Stimulated activated CD4-positive, alpha-beta T cell treated with anti-CD3 and anti-CD28 coated beads, Interleukin-2, amount 100 ng/mL, for 24 hours (primary cell): ENCODE results near the gene NEK5.
"Not testable (repeated sequence)": the region's sequence is repeated elsewhere in the genome, so short reads cannot be mapped to it uniquely, and the experiment has no call there.

ENCODE experiments used
- DNase-seq, 2 donors: peaks; one replicate each; pipeline ENCODE4 v3.0.0-alpha.2; 2020

NEK5 gene

DNA sequence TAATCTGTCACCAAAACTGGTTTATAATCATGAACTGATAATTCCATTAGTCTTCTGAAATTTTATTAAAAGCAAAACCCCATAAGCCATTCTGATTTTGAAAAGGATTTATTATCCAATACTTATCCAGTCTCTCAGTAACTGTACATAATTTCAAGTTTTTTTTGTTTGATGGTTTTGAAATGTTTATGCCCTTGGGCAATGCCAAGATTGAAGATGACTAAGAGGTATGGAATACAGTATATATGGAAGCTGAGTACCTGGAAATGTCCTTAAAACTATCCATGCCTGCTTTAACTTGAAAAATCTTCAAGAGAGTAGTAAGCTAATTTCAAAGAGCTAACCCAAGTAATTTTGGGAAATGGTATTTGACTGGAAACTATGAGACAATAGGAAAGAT is 1.8 kb upstream of the NEK5 start:
- DNase-seq = no peak

DNA sequence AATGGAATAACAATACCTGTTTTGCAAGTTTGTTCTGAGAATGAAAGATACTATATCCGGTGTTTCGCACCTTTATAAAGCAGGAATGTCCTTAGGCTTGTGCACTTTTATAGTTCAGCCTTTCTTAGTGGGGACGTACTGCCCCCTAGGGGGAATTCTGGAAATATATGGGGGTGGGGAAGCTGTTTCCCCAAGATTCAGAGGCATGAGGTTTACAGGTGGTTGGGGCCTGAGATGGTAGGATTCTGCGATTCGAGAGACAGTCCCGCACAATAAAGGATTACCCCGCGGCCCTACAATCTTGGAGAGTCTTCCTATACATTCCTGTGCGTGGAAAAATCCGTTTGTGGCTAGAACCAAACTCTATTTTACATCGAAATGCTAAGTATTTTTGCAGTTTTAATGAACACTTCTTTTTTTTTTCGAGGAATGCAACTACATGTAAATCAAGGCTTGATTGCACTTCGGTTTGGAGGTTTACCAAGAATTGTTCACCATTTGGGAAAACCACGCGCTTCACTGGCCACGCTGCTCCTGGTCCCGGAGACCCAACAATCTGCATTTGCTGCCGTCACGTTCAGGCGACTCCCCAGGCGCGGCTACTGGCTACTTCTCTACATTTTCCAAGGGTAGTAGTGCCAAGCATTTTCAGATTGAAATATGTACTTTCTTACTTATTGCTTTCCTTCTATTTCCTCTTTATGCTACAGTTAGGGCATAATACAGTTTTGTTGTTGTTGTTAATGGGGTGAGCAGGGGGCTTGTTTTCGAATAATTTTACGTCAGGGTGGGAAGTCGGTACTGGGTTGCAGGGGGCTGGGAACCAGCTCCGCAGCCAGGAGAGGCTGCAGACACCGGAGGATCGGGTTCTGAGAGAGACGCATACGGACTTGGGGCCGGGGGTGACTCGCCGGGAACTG is 830 bp downstream of the NEK5 start:
- peak; percentile 44 to 64 for DNase-seq

GRCh38 chr13:52127378-52127777 is 1.5 kb downstream of the NEK5 start:
- no peak for DNase-seq

- DNase-seq = no peak
Measured at GRCh38 chr13:52125547-52125946, 3.3 kb downstream of the NEK5 start.

GRCh38 chr13:52118595-52118994 is 10.3 kb downstream of the NEK5 start:
- no peak for DNase-seq

GRCh38 chr13:52118095-52118494 is 10.8 kb downstream of the NEK5 start:
- no peak for DNase-seq

GRCh38 chr13:52112591-52112990 is 16.3 kb downstream of the NEK5 start:
- no peak for DNase-seq

GRCh38 chr13:52109116-52109670 is 19.7 kb downstream of the NEK5 start:
- DNase-seq = no peak

GRCh38 chr13:52105841-52106240 is 23.0 kb downstream of the NEK5 start:
- DNase-seq = no peak

DNA sequence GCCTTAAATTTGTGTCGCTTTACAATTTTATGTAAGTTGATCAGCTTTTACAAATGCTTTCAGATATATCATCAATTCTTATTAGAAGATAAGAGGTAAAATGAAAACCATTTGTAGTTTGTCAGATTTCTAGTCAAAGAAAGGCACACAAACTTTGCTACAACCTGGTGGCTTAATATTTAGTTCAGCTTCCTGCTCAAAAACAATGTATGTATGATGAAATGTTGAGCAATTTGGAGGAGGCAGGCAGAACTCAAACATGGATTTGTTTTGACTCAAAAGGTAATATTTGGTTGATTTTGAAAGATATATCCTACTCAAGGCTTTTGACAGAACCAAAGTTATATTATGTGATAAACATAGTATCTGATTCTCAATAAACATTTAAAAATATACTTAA is 24.2 kb downstream of the NEK5 start:
- no peak for DNase-seq

DNA sequence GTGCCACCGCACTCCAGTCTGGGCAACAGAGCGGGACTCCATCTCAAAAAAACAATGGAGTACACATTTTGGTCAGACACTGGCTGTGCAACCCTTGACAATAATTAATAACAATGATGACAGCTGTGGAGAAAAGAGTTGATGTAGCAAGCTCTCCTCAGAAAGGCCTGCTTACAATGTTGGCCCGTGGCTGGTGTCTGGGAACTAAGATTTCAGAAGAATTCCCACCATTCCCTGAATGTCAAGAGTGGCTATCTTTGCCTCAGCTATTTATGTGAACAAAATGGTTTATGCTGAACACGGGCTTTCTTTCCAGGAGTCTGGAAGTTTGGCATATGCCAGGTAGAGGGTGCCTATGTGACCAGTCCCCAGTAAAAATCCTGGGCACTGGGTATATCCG is 25.5 kb downstream of the NEK5 start:
- DNase-seq = no peak

DNA sequence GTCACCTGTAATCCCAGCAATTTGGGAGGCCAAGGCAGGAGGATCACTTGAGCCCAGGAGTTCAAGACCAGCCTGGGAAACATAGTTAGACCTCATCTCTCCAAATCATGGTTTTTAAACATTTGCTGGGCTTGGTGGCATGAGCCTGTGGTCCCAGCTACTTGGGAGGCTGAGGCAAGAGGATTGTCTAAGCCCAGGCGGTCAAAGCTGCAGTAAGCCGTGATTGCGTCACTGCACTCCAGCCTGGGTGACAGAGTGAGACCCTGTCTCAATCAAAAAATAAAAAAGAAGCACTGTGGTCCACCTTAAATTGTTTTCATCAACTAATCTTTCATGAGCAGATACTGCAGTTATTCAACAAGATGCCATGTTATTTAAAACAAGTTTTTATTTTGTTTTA is 26.4 kb downstream of the NEK5 start:
- not testable (repeated sequence) for DNase-seq

- no peak for DNase-seq
Measured at GRCh38 chr13:52097197-52097596, 31.7 kb downstream of the NEK5 start.

- DNase-seq = no peak
Measured at GRCh38 chr13:52096748-52097147, 32.1 kb downstream of the NEK5 start.

- DNase-seq = no peak
Measured at GRCh38 chr13:52096062-52096461, 32.8 kb downstream of the NEK5 start.

DNA sequence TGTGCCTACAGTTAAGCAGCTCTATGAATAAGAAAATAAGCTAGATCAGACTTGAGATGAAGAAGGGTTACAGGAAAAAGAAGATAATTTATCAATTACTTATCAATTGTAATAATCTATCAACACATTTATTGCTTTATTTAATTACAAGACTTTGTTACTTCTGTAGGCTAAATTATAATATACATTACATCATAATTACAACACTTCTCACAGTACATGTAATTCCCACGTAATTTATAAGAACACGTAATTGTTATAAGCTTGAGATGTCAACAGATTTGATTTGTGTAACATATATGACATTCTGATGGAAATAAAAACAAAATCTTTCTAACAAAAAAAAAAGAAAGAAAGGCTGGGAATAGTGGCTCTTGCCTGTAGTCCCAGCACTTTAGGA is 36.8 kb downstream of the NEK5 start:
- DNase-seq = no peak

GRCh38 chr13:52091473-52091872 is 37.4 kb downstream of the NEK5 start:
- DNase-seq = no peak

DNA sequence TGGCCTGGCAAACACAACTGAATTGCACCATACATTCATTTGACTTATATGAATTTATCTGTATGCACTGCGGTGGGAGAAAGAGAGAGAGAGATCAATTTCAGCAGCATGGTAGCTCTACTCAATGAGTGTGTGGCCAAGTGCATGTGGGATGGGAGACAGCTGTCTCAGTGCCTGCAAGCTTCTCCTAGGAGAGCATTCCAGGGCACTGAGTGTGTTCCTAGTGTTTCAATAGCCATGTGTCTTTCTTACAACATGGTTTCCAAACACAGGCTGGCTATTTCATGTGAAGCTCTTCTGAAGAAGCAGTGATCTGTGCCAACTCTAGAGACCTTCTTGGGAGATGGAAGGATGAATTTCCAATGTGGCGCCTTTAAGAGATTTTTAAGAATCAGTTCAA is 43.5 kb downstream of the NEK5 start:
- no peak for DNase-seq

DNA sequence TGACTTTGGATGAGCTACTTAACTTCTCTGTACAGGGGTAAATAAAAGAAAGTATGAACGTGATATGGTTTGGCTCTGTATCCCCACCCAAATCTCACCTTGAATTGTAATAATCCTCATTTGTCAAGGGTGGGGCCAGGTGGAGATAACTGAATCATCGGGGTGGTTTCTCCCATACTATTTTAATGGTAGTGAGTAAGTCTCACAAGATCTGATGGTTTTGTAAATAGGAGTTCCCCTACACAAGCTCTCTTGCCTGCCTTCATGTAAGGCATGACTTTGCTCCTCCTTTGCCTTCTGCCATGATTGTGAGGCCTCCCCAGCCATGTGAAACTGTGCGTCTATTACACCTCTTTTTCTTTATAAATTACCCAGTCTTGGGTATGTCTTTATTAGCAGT is 43.9 kb downstream of the NEK5 start:
- not testable (repeated sequence) for DNase-seq

DNA sequence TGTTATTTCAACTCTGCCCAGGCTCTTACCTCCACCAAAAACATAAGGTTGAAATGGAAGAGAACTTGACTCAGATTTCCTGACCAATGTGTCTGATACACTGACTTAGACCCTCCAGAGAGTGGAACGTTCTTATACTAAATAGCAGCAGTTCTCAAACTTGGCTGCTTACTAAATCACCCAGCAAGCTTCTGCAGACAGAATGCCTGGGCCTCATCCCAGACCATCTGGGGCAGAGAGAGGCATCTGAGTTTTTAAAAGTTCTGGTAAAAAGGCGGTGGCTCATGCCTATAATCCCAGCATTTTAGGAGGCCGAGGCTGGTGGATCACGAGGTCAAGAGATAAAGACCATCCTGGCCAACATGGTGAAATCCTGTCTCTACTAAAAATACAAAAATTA is 46.3 kb downstream of the NEK5 start:
- no peak for DNase-seq

- DNase-seq = not testable (repeated sequence)
Measured at GRCh38 chr13:52079891-52080290, 49.0 kb downstream of the NEK5 start.

GRCh38 chr13:52070929-52071523 is 57.8 kb downstream of the NEK5 start:
- peak in 1 of 2 donors; percentile 12 for DNase-seq

GRCh38 chr13:52067237-52067636 is 61.6 kb downstream of the NEK5 start:
- DNase-seq = no peak

DNA sequence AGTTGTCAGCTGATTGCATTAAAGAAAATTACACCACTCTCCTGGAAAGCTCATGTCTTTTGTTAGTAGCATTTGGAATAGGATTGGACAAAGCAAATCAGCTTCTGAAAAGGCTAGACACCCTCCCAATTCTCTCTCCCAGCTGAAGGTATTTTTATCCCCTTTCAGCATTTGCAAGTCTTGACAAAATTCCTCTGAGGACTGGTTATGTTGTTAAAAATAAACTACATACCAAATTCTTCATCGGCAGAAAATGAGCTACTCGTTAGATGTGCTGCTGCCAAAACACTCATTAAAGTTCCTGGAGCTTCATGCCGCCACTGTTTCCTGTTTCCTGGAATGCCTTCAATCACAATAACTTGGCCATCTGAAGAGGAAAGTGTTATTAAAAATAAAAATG is 67.3 kb downstream of the NEK5 start:
- no peak for DNase-seq
